GM21447 (cell line): ENCODE measurements around the gene AAK1.
"Not testable (repeated sequence)": the region's sequence is repeated elsewhere in the genome, so short reads cannot be mapped to it uniquely, and the experiment has no call there.

Source experiments
- ATAC-seq: cut with Tn5 transposase; IDR thresholded peaks from one replicate; pipeline ENCODE4 v1.9.1; 2021; ENCODE audit not compliant: unreplicated experiment

Gene AAK1

GRCh38 chr2:69577467-69578197 lies 65.9 kb downstream of the AAK1 start:
- ATAC-seq: no peak

GRCh38 chr2:69576880-69577279 lies 66.7 kb downstream of the AAK1 start:
- no peak for ATAC-seq

- no peak for ATAC-seq
Measured at GRCh38 chr2:69575926-69576325, 67.6 kb downstream of the AAK1 start.

GRCh38 chr2:69575371-69575770 lies 68.2 kb downstream of the AAK1 start:
- ATAC-seq: not testable (repeated sequence)

GRCh38 chr2:69572641-69573040 lies 70.9 kb downstream of the AAK1 start:
- no peak for ATAC-seq

- ATAC-seq: no peak
Measured at GRCh38 chr2:69571189-69571588, 72.3 kb downstream of the AAK1 start.

GRCh38 chr2:69570474-69570873 lies 73.1 kb downstream of the AAK1 start:
- no peak for ATAC-seq

GRCh38 chr2:69567909-69568300 lies 75.6 kb downstream of the AAK1 start:
- ATAC-seq: no peak

- ATAC-seq: no peak
Measured at GRCh38 chr2:69567157-69567908, 76.2 kb downstream of the AAK1 start.

GRCh38 chr2:69566669-69567068 lies 76.9 kb downstream of the AAK1 start:
- no peak for ATAC-seq

- no peak for ATAC-seq
Measured at GRCh38 chr2:69565431-69565839, 78.1 kb downstream of the AAK1 start.

- no peak for ATAC-seq
Measured at GRCh38 chr2:69564604-69565003, 78.9 kb downstream of the AAK1 start.

- ATAC-seq: no peak
Measured at GRCh38 chr2:69563021-69563420, 80.5 kb downstream of the AAK1 start.

GRCh38 chr2:69561101-69561500 lies 82.4 kb downstream of the AAK1 start:
- ATAC-seq: no peak

- no peak for ATAC-seq
Measured at GRCh38 chr2:69560147-69560482, 83.4 kb downstream of the AAK1 start.

- peak; percentile 48 for ATAC-seq
Measured at GRCh38 chr2:69559442-69560146, 83.9 kb downstream of the AAK1 start.

- ATAC-seq: no peak
Measured at GRCh38 chr2:69556008-69556407, 87.5 kb downstream of the AAK1 start.

- peak; percentile 51 for ATAC-seq
Measured at GRCh38 chr2:69554981-69555380, 88.6 kb downstream of the AAK1 start.

- ATAC-seq: peak; percentile 22
Measured at GRCh38 chr2:69554568-69554967, 89.0 kb downstream of the AAK1 start.

- ATAC-seq: no peak
Measured at GRCh38 chr2:69553991-69554390, 89.5 kb downstream of the AAK1 start.

- not testable (repeated sequence) for ATAC-seq
Measured at GRCh38 chr2:69550511-69550910, 93.0 kb downstream of the AAK1 start.

- ATAC-seq: no peak
Measured at GRCh38 chr2:69549421-69549820, 94.1 kb downstream of the AAK1 start.
